Subcutaneous adipose tissue (tissue), 4 donors: Measurements from ENCODE around the gene OR52H1. TPM values are rescaled to one million over a fixed set of nuclear protein-coding genes. Genes with fewer than 3 reads are reported as not detected.

Experiments used
- total RNA-seq, 4 donors: library from RNA; depleted of rRNA; stranded (reverse); fragments of >200 nt; gene quantifications; one replicate each; pipeline ENCODE4 v1.1.0, GENCODE V29; 2016
- TF ChIP-seq, protein P1 (sequence below): fragments of 450-650 bp; IDR thresholded peaks from one replicate; pipeline ENCODE4 v1.5.1; 2016; ENCODE audit warnings: low read depth, mild to moderate bottlenecking, control low read depth, antibody characterized with exemption, moderate library complexity

Gene OR52H1
- total RNA-seq, 4 donors from 2014 or later: not detected

DNA sequence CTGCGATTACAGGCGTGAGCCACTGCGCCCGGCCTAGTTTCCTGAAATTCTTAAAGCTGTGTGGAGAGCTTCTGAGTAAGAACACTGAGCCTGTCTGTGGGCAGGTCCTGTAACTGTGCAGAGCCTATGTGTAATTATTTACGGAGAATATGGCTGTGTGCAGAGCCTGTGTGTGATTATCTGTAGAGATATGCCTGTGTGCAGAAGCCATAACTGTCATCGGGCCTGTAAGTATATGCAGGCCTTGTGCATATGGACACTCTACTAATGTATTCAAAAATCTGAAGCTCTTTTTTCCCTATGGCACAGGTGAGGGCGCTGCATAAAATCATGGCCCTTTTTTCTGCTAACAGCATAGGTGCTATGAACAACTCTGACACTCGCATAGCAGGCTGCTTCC is 32.2 kb upstream of the OR52H1 start, which contains the start of gene OR52B6:
TSS of gene OR52B6 (plus strand) at position 301 of the 400 bp plus-strand sequence. CDS start at position 301, 0 bp downstream.
- TF ChIP-seq, protein P1, sequence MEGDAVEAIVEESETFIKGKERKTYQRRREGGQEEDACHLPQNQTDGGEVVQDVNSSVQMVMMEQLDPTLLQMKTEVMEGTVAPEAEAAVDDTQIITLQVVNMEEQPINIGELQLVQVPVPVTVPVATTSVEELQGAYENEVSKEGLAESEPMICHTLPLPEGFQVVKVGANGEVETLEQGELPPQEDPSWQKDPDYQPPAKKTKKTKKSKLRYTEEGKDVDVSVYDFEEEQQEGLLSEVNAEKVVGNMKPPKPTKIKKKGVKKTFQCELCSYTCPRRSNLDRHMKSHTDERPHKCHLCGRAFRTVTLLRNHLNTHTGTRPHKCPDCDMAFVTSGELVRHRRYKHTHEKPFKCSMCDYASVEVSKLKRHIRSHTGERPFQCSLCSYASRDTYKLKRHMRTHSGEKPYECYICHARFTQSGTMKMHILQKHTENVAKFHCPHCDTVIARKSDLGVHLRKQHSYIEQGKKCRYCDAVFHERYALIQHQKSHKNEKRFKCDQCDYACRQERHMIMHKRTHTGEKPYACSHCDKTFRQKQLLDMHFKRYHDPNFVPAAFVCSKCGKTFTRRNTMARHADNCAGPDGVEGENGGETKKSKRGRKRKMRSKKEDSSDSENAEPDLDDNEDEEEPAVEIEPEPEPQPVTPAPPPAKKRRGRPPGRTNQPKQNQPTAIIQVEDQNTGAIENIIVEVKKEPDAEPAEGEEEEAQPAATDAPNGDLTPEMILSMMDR: no peak

DNA sequence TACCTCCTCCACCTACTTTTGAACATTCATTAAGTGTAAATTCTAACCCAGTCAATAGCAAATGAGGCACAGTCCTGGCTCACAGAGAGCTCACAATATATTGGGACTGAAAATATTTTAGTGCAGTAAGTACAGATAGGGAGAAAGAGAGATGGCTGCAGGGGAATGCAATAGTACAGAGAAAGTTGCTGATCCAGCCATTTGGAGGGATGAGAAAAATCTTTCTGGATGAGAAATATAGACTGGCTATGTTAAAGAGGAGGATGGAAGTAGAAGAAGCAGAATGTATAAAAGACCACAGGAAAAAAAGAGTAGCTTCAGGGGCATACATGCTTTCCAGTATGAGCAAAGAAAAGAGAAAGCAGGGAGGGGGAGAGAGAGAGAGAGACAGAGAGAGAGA is 28.8 kb upstream of the OR52H1 start:
- TF ChIP-seq, protein P1: no peak

DNA sequence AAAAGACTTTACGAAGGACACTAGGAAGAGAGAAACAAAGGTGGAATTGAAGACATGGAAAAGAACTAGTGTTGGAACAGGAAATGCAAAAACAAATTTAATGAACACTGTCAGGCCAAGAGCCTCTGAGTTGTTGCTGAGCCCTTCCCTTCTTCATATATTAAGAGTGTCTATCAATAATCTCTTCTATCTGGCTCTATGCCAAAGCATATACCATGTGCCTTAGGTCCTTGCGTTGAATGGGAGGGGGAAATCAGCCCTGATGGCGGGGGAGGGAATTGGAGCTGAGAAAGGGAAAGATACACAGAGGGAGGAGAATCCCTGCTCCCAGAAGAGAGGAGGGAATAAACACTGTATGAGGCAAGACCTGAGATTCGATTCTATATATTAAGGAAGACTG is 26.8 kb upstream of the OR52H1 start:
- TF ChIP-seq, protein P1: no peak

DNA sequence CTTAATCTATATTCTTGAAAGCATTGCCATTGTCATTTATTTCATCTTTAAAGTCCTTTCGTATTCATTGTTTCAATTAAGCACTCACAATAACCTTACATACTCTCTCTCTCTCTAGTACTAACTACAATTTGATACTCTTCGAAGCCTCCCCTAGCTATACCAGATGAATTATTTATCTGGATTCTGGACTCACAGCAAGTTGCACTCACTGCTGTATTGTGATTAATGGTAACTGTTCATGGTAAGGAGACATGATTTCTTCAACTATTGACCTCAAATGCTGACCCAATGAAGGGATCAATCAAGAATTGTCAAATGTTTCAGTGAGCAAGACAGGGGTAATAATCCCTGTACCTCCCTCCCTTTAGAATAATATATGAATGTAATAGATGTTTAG is 26.3 kb upstream of the OR52H1 start:
- TF ChIP-seq, protein P1: no peak

DNA sequence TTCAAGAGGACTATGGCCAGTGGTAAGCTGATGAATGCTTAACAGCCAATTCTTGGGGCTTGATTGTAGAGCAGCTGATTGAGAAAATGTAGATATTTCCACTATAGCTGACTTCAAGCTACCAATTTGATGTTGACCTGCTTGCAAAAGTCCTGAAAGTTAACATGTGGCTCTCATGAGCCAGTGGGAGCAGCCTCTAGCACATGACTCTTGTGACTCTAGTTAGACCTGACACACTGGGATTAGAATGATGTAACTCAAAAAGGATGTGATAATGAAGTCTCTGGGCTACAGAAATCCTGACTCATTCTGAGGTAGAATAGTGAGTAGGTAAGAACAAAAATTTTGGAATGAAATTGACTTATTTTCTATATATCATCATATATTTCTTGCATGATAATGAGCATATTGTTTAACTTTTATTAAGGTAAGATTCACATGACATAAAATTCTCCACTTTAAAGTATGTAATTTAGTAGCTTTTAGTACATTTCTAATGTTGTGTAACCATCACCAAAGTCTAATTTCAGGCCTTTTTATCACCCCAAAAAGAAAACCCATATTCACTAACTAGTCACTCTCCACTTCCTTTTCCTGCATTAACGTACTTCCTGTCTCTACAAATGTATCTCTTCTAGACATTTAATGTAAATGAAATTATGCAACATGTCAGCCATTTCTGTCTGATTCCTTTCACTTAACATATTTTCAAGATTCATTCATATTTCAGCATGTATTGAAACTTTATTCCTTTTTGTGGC is 16.1 kb upstream of the OR52H1 start:
- TF ChIP-seq, protein P1: no peak

DNA sequence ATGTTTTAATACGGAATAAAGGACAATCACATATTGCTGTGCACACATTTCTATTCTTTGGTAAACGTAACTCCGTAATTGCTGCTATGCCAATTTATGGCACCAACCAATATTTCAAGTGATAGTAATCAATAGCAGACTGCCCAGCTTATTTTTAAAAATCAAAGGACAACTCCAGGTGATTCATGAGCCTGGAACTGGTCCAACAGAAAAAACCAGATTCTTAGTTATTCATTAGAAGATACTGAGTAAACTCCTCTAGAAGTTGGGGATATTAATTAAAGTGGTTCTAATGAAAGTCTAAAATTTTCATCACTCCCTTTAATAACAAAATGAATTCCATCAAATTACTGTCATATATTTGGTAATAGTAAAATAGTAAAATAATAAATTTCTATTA is 9.4 kb upstream of the OR52H1 start:
- TF ChIP-seq, protein P1: no peak

DNA sequence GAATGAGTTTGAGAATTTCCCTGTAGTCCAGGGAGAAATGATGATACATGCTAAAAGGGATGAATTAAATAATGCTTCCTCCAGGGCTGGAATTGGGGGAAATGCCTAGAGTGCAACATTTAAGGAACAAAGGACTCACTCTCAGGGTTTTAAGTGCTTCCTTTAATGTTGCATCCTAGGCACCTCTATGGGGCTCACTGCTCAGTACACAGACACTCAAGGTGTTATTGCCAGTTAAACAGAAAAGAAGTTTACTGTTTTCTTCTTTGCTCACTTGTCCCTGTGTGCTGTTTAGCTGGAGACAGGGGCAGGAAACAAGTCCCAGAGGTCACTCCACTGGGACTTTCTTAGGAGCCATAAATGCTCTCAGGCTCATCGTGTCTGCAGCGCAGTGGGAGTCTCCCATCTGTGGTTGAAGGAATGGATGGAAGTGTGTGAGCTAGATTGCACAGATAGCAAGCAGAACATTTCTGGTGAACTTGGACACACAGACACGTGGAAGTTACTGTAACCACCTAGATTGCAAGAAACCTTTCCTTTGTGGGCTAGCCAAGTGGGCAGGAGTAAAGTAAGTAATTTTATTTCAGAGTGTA is 8.4 kb upstream of the OR52H1 start:
- TF ChIP-seq, protein P1: no peak
